NT2/D1 (cell line): ENCODE measurements around the gene FNDC3B.

Experiments used
- SUZ12 ChIP-seq: IDR thresholded peaks from 2 replicates; pipeline ENCODE4 v1.6.1; 2011; ENCODE audit not compliant: insufficient read length, insufficient read depth; ENCODE audit errors: extremely low read depth
- ZNF274 ChIP-seq: IDR thresholded peaks from 2 replicates; pipeline ENCODE4 v1.6.1; 2011; ENCODE audit warnings: mild to moderate bottlenecking, low read depth, low read length

- TF ChIP-seq ZNF274, result no peak
- TF ChIP-seq SUZ12, result no peak
Observed at GRCh38 chr3:172279191-172279640, 239.8 kb downstream of the FNDC3B start.
